ENCODE results near the gene RIMS1.

DNA sequence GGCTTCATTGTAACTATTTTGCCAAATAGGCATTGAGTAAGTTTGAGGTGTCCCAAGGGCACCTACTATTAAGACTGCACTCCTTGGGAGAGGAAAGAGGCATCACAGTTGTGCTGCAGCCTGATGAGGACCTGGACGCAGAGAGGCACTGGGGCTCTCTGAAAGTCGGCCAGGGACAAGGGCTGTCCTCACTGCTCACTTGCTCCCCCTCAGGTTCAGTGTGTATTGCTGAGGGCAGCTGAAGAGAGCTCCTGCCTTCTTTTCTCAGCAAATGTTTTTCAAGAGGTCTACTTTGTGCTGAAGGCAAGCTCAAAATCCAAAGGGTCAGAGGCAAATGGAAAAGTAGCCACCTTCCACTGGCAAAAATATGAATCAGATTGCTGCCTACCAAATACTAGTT lies 331.8 kb downstream of the RIMS1 start:
- TF ChIP-seq, protein P1, sequence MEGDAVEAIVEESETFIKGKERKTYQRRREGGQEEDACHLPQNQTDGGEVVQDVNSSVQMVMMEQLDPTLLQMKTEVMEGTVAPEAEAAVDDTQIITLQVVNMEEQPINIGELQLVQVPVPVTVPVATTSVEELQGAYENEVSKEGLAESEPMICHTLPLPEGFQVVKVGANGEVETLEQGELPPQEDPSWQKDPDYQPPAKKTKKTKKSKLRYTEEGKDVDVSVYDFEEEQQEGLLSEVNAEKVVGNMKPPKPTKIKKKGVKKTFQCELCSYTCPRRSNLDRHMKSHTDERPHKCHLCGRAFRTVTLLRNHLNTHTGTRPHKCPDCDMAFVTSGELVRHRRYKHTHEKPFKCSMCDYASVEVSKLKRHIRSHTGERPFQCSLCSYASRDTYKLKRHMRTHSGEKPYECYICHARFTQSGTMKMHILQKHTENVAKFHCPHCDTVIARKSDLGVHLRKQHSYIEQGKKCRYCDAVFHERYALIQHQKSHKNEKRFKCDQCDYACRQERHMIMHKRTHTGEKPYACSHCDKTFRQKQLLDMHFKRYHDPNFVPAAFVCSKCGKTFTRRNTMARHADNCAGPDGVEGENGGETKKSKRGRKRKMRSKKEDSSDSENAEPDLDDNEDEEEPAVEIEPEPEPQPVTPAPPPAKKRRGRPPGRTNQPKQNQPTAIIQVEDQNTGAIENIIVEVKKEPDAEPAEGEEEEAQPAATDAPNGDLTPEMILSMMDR (IDR thresholded peaks at IDR 0.05) = no peak
- TF ChIP-seq POLR2A (IDR thresholded peaks at IDR 0.05) = no peak
